Urinary bladder (tissue), 4 donors: ENCODE measurements around the gene ARPC1A. TPM values are rescaled to one million over a fixed set of nuclear protein-coding genes. Genes with fewer than 3 reads are reported as not detected.
"Not testable (repeated sequence)": the region's sequence is repeated elsewhere in the genome, so short reads cannot be mapped to it uniquely, and the experiment has no call there.

ENCODE experiments used
- DNase-seq: peaks from one replicate; pipeline ENCODE4 v3.0.0-alpha.2; 2015; ENCODE audit errors: extremely low spot score
- H3K27ac ChIP-seq: one replicate; pipeline ENCODE4 v1.5.1; 2013; ENCODE audit warnings: low read depth, mild to moderate bottlenecking, moderate library complexity
- H3K36me3 ChIP-seq: one replicate; pipeline ENCODE4 v1.6.1; 2013; ENCODE audit warnings: mild to moderate bottlenecking, moderate library complexity; ENCODE audit not compliant: insufficient read depth
- H3K4me1 ChIP-seq: one replicate; pipeline ENCODE4 v1.6.1; 2013; ENCODE audit warnings: mild to moderate bottlenecking, moderate library complexity; ENCODE audit not compliant: insufficient read depth
- H3K4me3 ChIP-seq: one replicate; pipeline ENCODE4 v1.5.1; 2013; ENCODE audit warnings: low read depth, low read length
- WGBS: extraction: QIAGEN DNeasy Blood & Tissue Kit; methylation state at CpG from one replicate; pipeline ENCODE4 v1.1.7; 2013; 5-methylcytosine and 5-hydroxymethylcytosine counted together
- polyA plus RNA-seq: library from polyadenylated mRNA; stranded (reverse); fragments of 200-250 nt; gene quantifications from one replicate; pipeline ENCODE4 v1.2.3, GENCODE V29; 2013
- total RNA-seq: library from RNA; depleted of rRNA; stranded (reverse); fragments of >200 nt; gene quantifications from one replicate; pipeline ENCODE4 v1.2.3, GENCODE V29; 2014
- donor health status: healthy with polysubstance abuse.
- donor health status: healthy.

The ARPC1A gene
- total and polyA plus RNA-seq, 2 donors: 68.9 to 99.2 TPM

DNA sequence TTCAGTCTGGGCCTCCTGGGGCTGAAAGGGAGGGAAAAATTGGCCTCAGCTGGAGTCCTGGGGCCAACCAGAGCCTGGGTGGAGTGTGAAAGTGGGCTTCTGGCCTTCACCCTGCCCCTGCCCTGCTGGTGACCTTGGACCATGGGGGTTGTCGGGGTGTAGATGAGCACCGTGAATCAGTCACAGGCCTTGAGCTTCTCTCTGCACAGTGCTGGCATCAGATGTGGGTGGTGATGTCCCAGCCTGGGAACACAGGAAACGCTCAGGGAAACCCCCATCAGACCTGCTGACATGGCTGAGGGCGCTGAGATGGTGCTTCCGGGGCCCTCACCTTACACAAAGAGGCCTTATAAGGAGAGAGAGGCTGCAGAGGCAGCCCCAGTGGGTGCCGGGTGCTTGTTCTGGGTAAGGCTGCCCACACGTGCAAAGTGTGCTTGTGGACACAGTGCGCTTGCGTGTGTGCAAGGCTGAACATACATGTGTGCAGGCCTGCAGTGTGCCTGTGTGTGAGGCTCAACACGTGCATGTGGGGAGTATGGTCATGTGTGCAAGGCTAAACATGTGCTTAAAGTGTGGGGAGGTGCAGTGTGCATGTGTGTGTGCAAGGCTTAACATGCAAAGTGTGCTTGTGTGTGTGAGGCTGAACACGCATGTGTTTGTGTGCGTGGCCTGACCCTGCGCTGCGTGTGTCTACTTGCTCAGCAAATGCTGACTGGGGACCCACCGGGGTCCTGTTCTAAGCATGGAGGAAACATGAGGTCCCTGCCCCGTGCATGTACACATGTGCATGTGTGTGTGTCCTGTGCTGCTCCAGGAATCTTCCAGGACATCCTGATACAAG, 55.3 kb downstream of the ARPC1A start:
- WGBS: 80% methylated on average over 16 of the region's 16 CpGs
- H3K27ac ChIP-seq: no peak overlapping the region
- peaks cover 3% of the 10 kb centered on the region for H3K4me1 ChIP-seq
- no peak for DNase-seq
- H3K4me3 ChIP-seq: no peak overlapping the region
- H3K36me3 ChIP-seq: peaks cover 2% of the 10 kb centered on the region

DNA sequence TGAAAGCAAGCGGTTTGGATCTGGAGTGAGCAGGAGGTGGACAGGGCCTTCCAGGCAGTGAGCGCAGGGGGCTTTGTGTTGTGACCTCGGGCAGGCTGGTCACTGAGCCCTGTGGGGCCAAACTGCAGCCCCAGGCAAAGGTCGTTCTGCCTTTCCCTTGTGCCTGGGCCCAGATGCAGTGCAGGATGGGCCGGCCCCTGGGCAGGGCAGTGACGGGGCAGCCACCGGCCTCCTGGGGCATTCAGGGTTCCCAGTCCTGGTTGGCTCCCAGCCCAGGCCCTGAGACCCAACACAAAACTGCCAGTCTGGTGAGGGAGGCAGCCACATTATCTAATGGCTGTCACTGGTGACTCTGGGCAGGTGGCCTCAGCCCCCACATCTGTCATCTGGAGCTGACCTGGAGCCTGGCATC, 56.0 kb downstream of the ARPC1A start:
- H3K4me1 ChIP-seq: peaks cover 3% of the 10 kb centered on the region
- H3K27ac ChIP-seq: no peak overlapping the region
- H3K4me3 ChIP-seq: no peak overlapping the region
- DNase-seq: no peak
- H3K36me3 ChIP-seq: peaks cover 2% of the 10 kb centered on the region
- WGBS: 81% methylated on average over 7 of the region's 7 CpGs

DNA sequence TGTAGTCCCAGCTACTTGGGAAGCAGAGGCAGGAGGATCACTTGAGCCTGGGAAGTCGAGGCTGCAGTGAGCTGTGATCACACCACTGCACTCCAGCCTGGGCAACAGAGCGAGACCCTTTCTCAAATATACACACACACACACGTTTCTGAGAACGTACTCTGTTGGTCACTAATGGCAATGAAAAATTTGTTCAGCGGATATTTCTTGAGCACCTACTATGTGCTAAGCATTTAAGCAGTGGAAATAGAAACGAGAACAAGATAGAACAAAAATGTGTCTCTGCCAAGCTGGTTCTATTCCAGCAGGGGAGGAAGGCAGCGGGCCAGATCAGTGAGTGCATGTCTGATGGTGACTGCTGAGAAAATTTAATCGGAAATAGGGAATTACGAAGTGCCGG, 57.5 kb downstream of the ARPC1A start:
- WGBS: 89% methylated on average over 10 of the region's 10 CpGs
- DNase-seq: no peak

DNA sequence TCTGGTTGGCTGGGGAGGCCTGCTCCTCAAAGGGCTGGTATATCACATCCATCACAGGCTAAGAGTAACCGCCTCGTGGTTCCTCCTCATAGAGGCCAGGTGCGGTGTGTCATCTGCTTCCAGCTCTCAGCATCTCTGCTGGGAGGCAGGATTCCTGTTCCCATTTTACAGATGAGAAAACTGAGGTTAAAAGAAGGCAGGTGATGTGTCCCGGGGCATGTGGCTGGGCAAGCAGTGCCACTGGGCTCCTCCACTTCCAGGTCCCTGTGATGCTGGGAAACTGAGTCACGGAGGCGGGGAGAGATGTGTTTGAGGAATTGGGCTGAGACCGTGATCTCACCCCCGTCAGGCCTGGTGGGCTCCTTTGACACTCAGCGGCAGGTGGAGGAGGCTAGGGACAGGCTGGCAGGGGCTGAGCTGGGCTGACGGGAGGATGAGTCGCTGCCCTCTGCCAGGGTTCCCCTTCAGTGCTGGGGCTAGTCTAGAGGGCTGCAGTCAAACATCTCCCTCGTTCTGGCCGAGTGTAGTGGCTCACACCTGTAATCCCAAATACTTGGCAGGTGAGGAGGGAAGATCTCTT, 58.2 kb downstream of the ARPC1A start:
- peaks cover 2% of the 10 kb centered on the region for H3K36me3 ChIP-seq
- no peak for DNase-seq
- 90% methylated on average over 13 of the region's 13 CpGs for WGBS
- no peak overlapping the region for H3K27ac ChIP-seq
- H3K4me1 ChIP-seq: peaks cover 3% of the 10 kb centered on the region
- no peak overlapping the region for H3K4me3 ChIP-seq

More for the DNA sequence above, 57.5 kb downstream of the ARPC1A start:
- Histone ChIP-seq H3K4me1 (peaks cover 3% of the 10 kb centered on the region), H3K4me3 (no peak overlapping the region), H3K27ac (no peak overlapping the region), H3K36me3 (peaks cover 2% of the 10 kb centered on the region)

DNA sequence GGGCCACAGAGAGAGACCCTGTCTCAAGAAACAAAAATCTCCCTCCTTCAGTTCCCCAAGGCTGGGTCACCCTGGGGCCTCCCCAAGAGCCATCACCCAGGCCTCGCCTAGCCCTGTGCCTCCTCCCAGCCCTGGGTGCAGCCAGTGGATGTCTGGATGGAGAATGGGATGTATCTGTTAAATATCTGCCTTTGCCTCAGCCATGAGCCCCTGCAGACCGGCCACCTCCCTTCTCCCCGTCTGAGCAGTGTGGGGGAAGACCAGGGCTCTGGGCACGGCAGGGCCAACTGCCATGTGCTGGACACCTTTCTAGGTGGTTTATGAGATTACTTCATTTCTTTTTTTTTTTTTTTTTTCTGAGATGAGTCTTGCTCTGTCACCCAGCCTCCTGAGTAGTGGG, 58.8 kb downstream of the ARPC1A start:
- H3K4me1 ChIP-seq: peaks cover 3% of the 10 kb centered on the region
- 83% methylated on average over 4 of the region's 4 CpGs for WGBS
- no peak overlapping the region for H3K4me3 ChIP-seq
- H3K36me3 ChIP-seq: peaks cover 2% of the 10 kb centered on the region
- H3K27ac ChIP-seq: no peak overlapping the region
- DNase-seq: no peak

DNA sequence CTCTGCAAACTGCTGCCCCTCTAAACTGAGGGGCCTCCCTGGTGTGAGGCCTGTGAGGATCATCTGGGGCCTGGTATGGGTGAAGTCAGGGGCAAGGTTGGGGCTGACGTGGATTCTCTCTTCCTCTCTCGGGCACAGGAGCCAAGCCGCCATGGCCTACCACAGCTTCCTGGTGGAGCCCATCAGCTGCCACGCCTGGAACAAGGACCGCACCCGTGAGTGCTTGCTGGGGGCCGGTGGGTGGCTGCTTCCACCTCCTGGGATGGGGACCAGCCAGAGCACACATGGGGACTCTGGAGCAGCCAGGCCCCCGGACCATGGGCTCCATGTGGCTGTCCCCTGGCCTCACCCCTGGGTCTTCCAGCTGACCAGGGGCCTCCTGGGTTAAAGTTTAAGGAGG, 59.9 kb downstream of the ARPC1A start:
- no peak for DNase-seq
- no peak overlapping the region for H3K27ac ChIP-seq
- 84% methylated on average over 8 of the region's 8 CpGs for WGBS
- no peak overlapping the region for H3K4me3 ChIP-seq
- H3K36me3 ChIP-seq: peaks cover 2% of the 10 kb centered on the region
- no peaks in the 10 kb centered on the region for H3K4me1 ChIP-seq

DNA sequence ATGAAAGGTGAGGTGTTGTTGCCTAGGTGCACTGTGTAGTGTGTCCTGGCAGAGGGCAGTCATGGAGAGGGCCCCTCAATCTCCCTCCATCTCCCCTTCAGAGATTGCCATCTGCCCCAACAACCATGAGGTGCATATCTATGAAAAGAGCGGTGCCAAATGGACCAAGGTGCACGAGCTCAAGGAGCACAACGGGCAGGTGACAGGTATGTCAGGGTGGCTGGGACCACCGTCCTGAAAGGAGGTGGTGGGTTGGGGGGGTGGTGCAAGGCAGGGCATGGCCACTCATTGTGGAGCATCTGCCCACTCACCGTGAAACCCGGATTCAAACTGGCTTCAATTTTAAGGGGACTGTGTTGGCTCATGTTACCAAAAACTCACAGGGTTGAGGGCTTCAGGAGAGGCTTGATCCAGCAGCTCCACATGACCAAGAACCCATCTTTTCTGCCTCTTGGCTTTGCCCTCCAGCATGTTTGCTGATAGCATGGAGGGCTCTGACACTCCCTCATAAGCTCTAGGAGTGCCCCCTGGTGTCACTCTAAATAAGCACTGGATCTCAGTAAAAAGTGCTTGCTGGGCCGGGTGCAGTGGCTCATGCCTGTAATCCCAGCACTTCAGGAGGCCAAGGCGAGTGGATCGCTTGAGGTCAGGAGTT, 61.0 kb downstream of the ARPC1A start:
- DNase-seq: no peak
- Histone ChIP-seq H3K4me3 (no peak overlapping the region), H3K4me1 (no peaks in the 10 kb centered on the region), H3K27ac (no peak overlapping the region), H3K36me3 (peaks cover 2% of the 10 kb centered on the region)
- WGBS: 87% methylated on average over 9 of the region's 9 CpGs

DNA sequence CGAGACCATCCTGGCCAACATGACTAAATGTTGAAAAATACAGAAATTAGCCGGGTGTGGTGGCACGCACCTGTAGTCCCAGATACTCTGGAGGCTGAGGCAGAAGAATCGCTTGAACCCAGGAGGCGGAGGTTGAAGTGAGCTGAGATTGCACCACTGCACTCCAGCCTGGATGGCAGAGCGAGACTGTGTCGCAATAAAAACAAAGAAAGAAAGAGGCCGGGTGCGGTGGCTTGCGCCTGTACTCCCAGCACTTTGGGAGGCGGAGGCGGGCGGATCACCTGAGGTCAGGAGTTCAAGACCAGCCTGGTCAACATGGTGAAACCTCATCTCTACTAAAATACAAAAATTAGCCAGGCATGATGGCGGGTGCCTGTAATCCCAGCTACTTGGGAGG, 61.5 kb downstream of the ARPC1A start:
- not testable (repeated sequence) for H3K4me1 ChIP-seq, DNase-seq, H3K4me3 ChIP-seq, H3K36me3 ChIP-seq, H3K27ac ChIP-seq
- WGBS: 97% methylated on average over 14 of the region's 14 CpGs

DNA sequence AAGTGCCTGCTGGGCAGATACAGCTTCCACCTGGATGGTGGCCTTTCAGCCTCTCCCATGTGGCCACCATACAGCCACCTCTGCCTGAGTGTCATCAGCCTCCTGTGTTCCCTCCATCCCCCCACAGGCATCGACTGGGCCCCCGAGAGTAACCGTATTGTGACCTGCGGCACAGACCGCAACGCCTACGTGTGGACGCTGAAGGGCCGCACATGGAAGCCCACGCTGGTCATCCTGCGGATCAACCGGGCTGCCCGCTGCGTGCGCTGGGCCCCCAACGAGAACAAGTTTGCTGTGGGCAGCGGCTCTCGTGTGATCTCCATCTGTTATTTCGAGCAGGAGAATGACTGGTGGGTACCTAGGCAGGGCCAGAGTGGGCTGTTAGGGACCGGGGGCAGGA, 62.2 kb downstream of the ARPC1A start:
- DNase-seq: no peak
- H3K36me3 ChIP-seq: peaks cover 2% of the 10 kb centered on the region
- H3K27ac ChIP-seq: no peak overlapping the region
- no peak overlapping the region for H3K4me3 ChIP-seq
- 94% methylated on average over 20 of the region's 20 CpGs for WGBS
- H3K4me1 ChIP-seq: no peaks in the 10 kb centered on the region

DNA sequence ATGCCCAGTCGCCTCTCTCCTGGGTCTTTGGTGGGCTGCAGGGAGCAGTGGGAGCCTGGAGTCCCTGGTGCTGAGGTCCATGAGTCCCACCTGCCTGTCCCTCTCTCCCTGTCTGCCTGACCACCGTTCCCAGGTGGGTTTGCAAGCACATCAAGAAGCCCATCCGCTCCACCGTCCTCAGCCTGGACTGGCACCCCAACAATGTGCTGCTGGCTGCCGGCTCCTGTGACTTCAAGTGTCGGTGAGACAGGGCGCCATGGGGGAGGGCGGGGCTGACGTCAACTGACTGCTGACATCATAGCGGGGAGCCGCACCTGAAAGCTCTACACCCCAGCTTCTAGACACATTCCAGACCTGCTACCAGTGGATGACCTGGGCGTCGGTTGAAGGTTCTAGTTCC, 64.1 kb downstream of the ARPC1A start:
- H3K27ac ChIP-seq: no peak overlapping the region
- no peaks in the 10 kb centered on the region for H3K4me1 ChIP-seq
- whole genome bisulfite sequencing: 91% methylated on average over 13 of the region's 13 CpGs
- H3K4me3 ChIP-seq: no peak overlapping the region
- H3K36me3 ChIP-seq: peaks cover 2% of the 10 kb centered on the region
- no peak for DNase-seq

DNA sequence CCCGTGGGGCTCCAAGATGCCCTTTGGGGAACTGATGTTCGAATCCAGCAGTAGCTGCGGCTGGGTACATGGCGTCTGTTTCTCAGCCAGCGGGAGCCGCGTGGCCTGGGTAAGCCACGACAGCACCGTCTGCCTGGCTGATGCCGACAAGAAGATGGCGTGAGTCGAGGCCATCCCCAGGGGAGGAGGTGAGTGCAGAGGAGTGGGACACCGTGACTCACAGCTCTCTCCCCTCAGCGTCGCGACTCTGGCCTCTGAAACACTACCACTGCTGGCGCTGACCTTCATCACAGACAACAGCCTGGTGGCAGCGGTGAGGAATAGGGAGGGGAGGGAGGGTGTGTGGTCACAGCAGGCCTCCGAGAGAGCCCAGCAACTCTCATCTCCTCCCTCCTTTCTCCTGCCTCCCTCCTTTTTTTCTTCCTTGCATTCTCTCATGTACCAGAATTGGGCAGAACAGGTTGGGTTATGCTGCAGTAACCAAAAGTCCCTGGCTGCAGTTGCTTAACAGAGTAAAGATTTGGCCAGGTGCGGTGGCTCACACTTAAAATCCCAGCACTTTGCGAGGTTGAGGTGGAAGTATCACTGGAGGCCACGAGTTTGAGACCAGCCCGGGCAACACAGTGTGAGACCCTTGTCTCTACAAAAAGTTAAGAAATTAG, 65.4 kb downstream of the ARPC1A start:
- Histone ChIP-seq H3K4me1 (no peaks in the 10 kb centered on the region), H3K4me3 (no peak overlapping the region), H3K27ac (no peak overlapping the region), H3K36me3 (no peaks in the 10 kb centered on the region)
- 92% methylated on average over 23 of the region's 23 CpGs for WGBS
- no peak for DNase-seq

DNA sequence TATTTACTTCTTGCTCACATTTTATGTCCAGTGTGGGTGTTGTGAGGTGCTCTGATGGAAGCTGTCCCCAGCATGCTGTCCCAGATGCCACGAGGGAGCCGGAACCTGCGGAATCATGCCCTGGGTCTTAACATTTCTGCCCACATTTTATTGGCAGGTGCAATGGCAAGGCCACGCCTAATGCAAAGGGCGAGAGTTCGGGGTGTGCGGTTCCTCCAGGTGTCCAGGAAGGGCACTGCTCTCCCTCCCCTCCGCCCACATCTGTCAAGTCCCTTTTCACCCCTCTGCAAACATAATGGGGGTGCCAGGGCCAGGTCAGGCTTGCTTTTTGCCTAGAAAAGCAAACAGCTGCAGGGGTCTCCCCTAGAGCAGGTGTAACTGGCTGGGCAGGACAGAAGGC, 66.3 kb downstream of the ARPC1A start:
- WGBS: 83% methylated on average over 8 of the region's 8 CpGs
- Histone ChIP-seq H3K27ac (no peak overlapping the region), H3K36me3 (no peaks in the 10 kb centered on the region), H3K4me3 (no peak overlapping the region), H3K4me1 (no peaks in the 10 kb centered on the region)
- DNase-seq: no peak

DNA sequence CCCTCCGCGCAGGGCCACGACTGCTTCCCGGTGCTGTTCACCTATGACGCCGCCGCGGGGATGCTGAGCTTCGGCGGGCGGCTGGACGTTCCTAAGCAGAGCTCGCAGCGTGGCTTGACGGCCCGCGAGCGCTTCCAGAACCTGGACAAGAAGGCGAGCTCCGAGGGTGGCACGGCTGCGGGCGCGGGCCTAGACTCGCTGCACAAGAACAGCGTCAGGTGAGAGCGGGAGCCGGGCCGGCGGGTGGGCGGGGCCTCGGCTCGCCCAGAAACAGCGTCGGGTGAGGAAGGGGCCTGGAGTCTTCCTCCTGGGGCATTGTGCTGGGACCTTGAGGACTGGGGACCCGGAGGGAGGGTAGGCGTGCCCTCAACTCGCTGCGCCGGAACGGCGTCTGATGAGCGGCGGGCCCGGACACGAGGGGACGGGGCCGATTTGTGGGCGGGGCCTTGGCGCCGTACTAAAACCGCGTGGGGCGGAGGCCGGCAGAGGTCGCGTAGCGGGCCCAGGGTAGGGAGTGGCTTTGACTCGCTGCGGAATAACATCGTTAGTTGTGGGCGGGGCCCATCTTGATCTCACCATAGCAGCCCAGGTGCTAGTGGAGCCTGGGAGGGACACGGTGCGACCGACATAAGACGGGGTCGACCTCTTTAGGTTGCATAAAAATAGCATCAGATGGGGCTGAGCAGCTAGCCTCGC, 67.1 kb downstream of the ARPC1A start:
- no peaks in the 10 kb centered on the region for H3K4me1 ChIP-seq
- WGBS: 5% methylated on average over 68 of the region's 68 CpGs
- no peak for DNase-seq
- H3K36me3 ChIP-seq: no peaks in the 10 kb centered on the region
- peak overlapping the region; percentile 41 for H3K4me3 ChIP-seq
- H3K27ac ChIP-seq: peak overlapping the region; percentile 47
